MCF 10A (cell line): ENCODE measurements around the gene CASTOR1. TPM values are rescaled to one million over a fixed set of nuclear protein-coding genes. Genes with fewer than 3 reads are reported as not detected.

ENCODE experiments used
- BruUV-seq: library from RNA; stranded (reverse); fragments of 400-500 nt; replicated peaks from 2 replicates; lab custom pipeline; 2021; lab: Mats Ljungman, UMichigan
- CTCF ChIA-PET: fragments of 300-600 bp; sonication (Branson Sonifier 250); formaldehyde crosslinking; extraction: SDS; loops from one replicate; lab custom pipeline; 2021; ENCODE audit warnings: antibody characterized with exemption, inconsistent platforms; lab: Yijun Ruan, JAX
- POLR2A ChIA-PET: fragments of 300-600, 350-650 bp; sonication (Branson Sonifier 250); formaldehyde crosslinking; extraction: SDS; loops from one replicate; lab custom pipeline; 2020; ENCODE audit warnings: antibody characterized with exemption, inconsistent platforms; lab: Yijun Ruan, JAX
- DNase-seq: peaks from one replicate; pipeline ENCODE4 v3.0.0-alpha.2; 2018; ENCODE audit not compliant: unreplicated experiment
- H3K27ac Mint-ChIP-seq: one replicate; pipeline ENCODE4 v1.8.0; 2022; ENCODE audit warnings: mild to moderate bottlenecking, low read depth, mixed read lengths; ENCODE audit not compliant: unreplicated experiment
- H3K27me3 Mint-ChIP-seq: one replicate; pipeline ENCODE4 v1.8.0; 2022; ENCODE audit warnings: mixed read lengths; ENCODE audit not compliant: insufficient read depth, unreplicated experiment
- H3K36me3 Mint-ChIP-seq: one replicate; pipeline ENCODE4 v1.8.0; 2022; ENCODE audit warnings: mild to moderate bottlenecking, moderate library complexity, mixed read lengths; ENCODE audit not compliant: insufficient read depth, unreplicated experiment
- H3K4me1 Mint-ChIP-seq: one replicate; pipeline ENCODE4 v1.8.0; 2022; ENCODE audit warnings: mixed read lengths; ENCODE audit not compliant: insufficient read depth, unreplicated experiment
- H3K4me3 Mint-ChIP-seq: one replicate; pipeline ENCODE4 v1.8.0; 2022; ENCODE audit warnings: mild to moderate bottlenecking, moderate library complexity, mixed read lengths; ENCODE audit not compliant: unreplicated experiment
- H3K9me3 Mint-ChIP-seq: one replicate; pipeline ENCODE4 v1.8.0; 2022; ENCODE audit warnings: mixed read lengths; ENCODE audit not compliant: unreplicated experiment
- CTCF ChIP-seq: fragments of 200-600 bp; IDR thresholded peaks from one replicate; pipeline ENCODE4 v1.8.0; 2022; ENCODE audit warnings: antibody characterized with exemption, mild to moderate bottlenecking; ENCODE audit not compliant: unreplicated experiment
- intact Hi-C: fragments of 100-400 bp; cut with micrococcal nuclease; formaldehyde crosslinking; loops from 2 replicates; pipeline ENCODE4 v1.14.1; 2022
- total RNA-seq: library from RNA; stranded (reverse); gene quantifications from 2 replicates; pipeline ENCODE4 v1.2.3, GENCODE V29; 2022

Gene CASTOR1
- total RNA-seq, 1 experiment from 2014 or later = 1.2 TPM

- Mint-ChIP-seq H3K27ac (no peak overlapping the region), H3K4me3 (no peak overlapping the region), H3K27me3 (no peaks in the 10 kb centered on the region), H3K9me3 (no peaks in the 10 kb centered on the region), H3K4me1 (peaks cover 19% of the 10 kb centered on the region), H3K36me3 (no peaks in the 10 kb centered on the region)
- no peak for DNase-seq
- intact Hi-C loops = no loop called here
- no TSS peak for BruUV-seq
- no peak for TF ChIP-seq CTCF
- ChIA-PET POLR2A (no interaction called here), CTCF (interaction anchor here (0.5 to 1.0 kb wide), 3 partner anchors 9 to 327 kb away, joined by 3 to 4 read pairs (median 3); no protein-coding TSS in a partner anchor)
These were observed 14.9 kb downstream of the CASTOR1 start for GRCh38 chr22:30274437-30274812.

- ChIA-PET CTCF (no interaction called here), POLR2A (no interaction called here)
- peaks cover 14% of the 10 kb centered on the region for H3K4me1 Mint-ChIP-seq
- no peak for DNase-seq
- no peak overlapping the region for H3K4me3 Mint-ChIP-seq
- intact Hi-C loops = no loop called here
- H3K27ac Mint-ChIP-seq = no peak overlapping the region
- TF ChIP-seq CTCF = no peak
- H3K27me3 Mint-ChIP-seq = no peaks in the 10 kb centered on the region
- no peaks in the 10 kb centered on the region for H3K36me3 Mint-ChIP-seq
- H3K9me3 Mint-ChIP-seq = no peaks in the 10 kb centered on the region
- no TSS peak for BruUV-seq
These were observed 15.4 kb downstream of the CASTOR1 start for GRCh38 chr22:30273711-30274436.

- Mint-ChIP-seq H3K4me3 (no peak overlapping the region), H3K27ac (no peak overlapping the region), H3K36me3 (no peaks in the 10 kb centered on the region), H3K4me1 (peaks cover 5% of the 10 kb centered on the region), H3K27me3 (no peaks in the 10 kb centered on the region), H3K9me3 (no peaks in the 10 kb centered on the region)
- no peak for TF ChIP-seq CTCF
- ChIA-PET CTCF (interaction anchor here (1.3 kb wide), 1 partner anchor 9 kb away, joined by 4 read pairs; no protein-coding TSS in a partner anchor), POLR2A (interaction anchor here (0.6 kb wide), 1 partner anchor 487 kb away, joined by 3 read pairs; no protein-coding TSS in a partner anchor)
- DNase-seq = no peak
- intact Hi-C loops = no loop called here
- BruUV-seq = no TSS peak
These were observed 16.3 kb downstream of the CASTOR1 start for GRCh38 chr22:30272781-30273601.

- Mint-ChIP-seq H3K36me3 (no peaks in the 10 kb centered on the region), H3K4me3 (no peak overlapping the region), H3K4me1 (no peaks in the 10 kb centered on the region), H3K27ac (no peak overlapping the region), H3K27me3 (no peaks in the 10 kb centered on the region), H3K9me3 (no peaks in the 10 kb centered on the region)
- BruUV-seq = no TSS peak
- peak; percentile 72 for DNase-seq
- intact Hi-C loops = no loop called here
- CTCF ChIA-PET = no interaction called here
- no peak for TF ChIP-seq CTCF
- POLR2A ChIA-PET = no interaction called here
These were observed 18.5 kb downstream of the CASTOR1 start for GRCh38 chr22:30270832-30271231.
